Left ventricle myocardium inferior (tissue), 1 donor: ENCODE measurements around the gene WDFY3. TPM values are rescaled to one million over a fixed set of nuclear protein-coding genes. Genes with fewer than 3 reads are reported as not detected.
A peak's percentile ranks its signal among the peaks of the same experiment; 100 is the strongest.

Experiments
- DNase-seq: peaks from one replicate; pipeline ENCODE4 v3.0.0-alpha.2; 2020
- H3K27ac ChIP-seq: fragments of 200-600 bp; replicated peaks from 2 replicates; pipeline ENCODE4 v1.8.0; 2021
- H3K27me3 ChIP-seq: fragments of 200-600 bp; 2 replicates; pipeline ENCODE4 v1.8.0; 2021; ENCODE audit warnings: low read depth
- H3K36me3 ChIP-seq: fragments of 200-600 bp; 2 replicates; pipeline ENCODE4 v1.8.0; 2021
- H3K4me1 ChIP-seq: fragments of 200-600 bp; 2 replicates; pipeline ENCODE4 v1.8.0; 2021
- H3K4me3 ChIP-seq: fragments of 200-600 bp; 2 replicates; pipeline ENCODE4 v1.8.0; 2021; ENCODE audit warnings: mild to moderate bottlenecking, moderate library complexity
- H3K9me3 ChIP-seq: fragments of 200-600 bp; replicated peaks from 2 replicates; pipeline ENCODE4 v1.8.0; 2021
- CTCF ChIP-seq: fragments of 200-600 bp; IDR thresholded peaks from 2 replicates; pipeline ENCODE4 v1.8.0; 2021; ENCODE audit warnings: antibody characterized with exemption, mild to moderate bottlenecking, borderline replicate concordance
- intact Hi-C: fragments of 100-400 bp; cut with micrococcal nuclease; formaldehyde crosslinking; loops from one replicate; pipeline ENCODE4 v1.11.0; 2022
- total RNA-seq: library from RNA; stranded (reverse); fragmentation: NEBNext Ultra II Directional; extraction: Animal tissue kit (Norgen Biotek cat#: 25700); gene quantifications from one replicate; pipeline ENCODE4 v1.2.1, GENCODE V29; 2021
- donor health status: DM: no; HTN: yes; CAD: no; lungs with severe emphysema.

The WDFY3 gene
- total RNA-seq, 1 donor from 2014 or later: 48.7 TPM

- peak overlapping the region; percentile 29 for H3K27ac ChIP-seq
- no peaks in the 10 kb centered on the region for H3K27me3 ChIP-seq
- no peaks in the 10 kb centered on the region for H3K9me3 ChIP-seq
- no peak for DNase-seq
- H3K36me3 ChIP-seq: peaks cover 80% of the 10 kb centered on the region
- intact Hi-C loops: no loop called here
- no peak overlapping the region for H3K4me3 ChIP-seq
- peaks cover 18% of the 10 kb centered on the region for H3K4me1 ChIP-seq
- TF ChIP-seq CTCF: no peak
Measured at GRCh38 chr4:84719115-84719514, 247.4 kb downstream of the WDFY3 start.

- Histone ChIP-seq H3K27me3 (no peaks in the 10 kb centered on the region), H3K4me1 (peaks cover 18% of the 10 kb centered on the region), H3K4me3 (no peak overlapping the region), H3K9me3 (no peaks in the 10 kb centered on the region), H3K36me3 (peaks cover 80% of the 10 kb centered on the region), H3K27ac (peak overlapping the region; percentile 29)
- no peak for TF ChIP-seq CTCF
- intact Hi-C loops: no loop called here
- DNase-seq: no peak
Measured at GRCh38 chr4:84718699-84719098, 247.8 kb downstream of the WDFY3 start.

- no peak overlapping the region for H3K4me3 ChIP-seq
- no peak for TF ChIP-seq CTCF
- no peak overlapping the region for H3K27ac ChIP-seq
- peaks cover 92% of the 10 kb centered on the region for H3K36me3 ChIP-seq
- no peaks in the 10 kb centered on the region for H3K27me3 ChIP-seq
- no peaks in the 10 kb centered on the region for H3K9me3 ChIP-seq
- DNase-seq: no peak
- intact Hi-C loops: no loop called here
- H3K4me1 ChIP-seq: no peaks in the 10 kb centered on the region
Measured at GRCh38 chr4:84710548-84710947, 255.9 kb downstream of the WDFY3 start.

GRCh38 chr4:84708406-84709135, 257.9 kb downstream of the WDFY3 start:
- no peak for DNase-seq
- Histone ChIP-seq H3K36me3 (peaks cover 92% of the 10 kb centered on the region), H3K4me1 (no peaks in the 10 kb centered on the region), H3K27ac (no peak overlapping the region), H3K27me3 (no peaks in the 10 kb centered on the region), H3K4me3 (no peak overlapping the region), H3K9me3 (no peaks in the 10 kb centered on the region)
- TF ChIP-seq CTCF: no peak
- intact Hi-C loops: no loop called here

- Histone ChIP-seq H3K27me3 (no peaks in the 10 kb centered on the region), H3K9me3 (no peaks in the 10 kb centered on the region), H3K36me3 (peaks cover 92% of the 10 kb centered on the region), H3K4me1 (no peaks in the 10 kb centered on the region), H3K27ac (no peak overlapping the region), H3K4me3 (no peak overlapping the region)
- intact Hi-C loops: no loop called here
- no peak for TF ChIP-seq CTCF
- no peak for DNase-seq
Measured at GRCh38 chr4:84706286-84706685, 260.2 kb downstream of the WDFY3 start.
